C4-2B (cell line): ENCODE measurements around the gene LYRM4.
A peak's percentile ranks its signal among the peaks of the same experiment; 100 is the strongest.

Experiments
- H3K27ac ChIP-seq: fragments of 450-650 bp; 2 replicates; pipeline ENCODE4 v1.5.1; 2017
- CTCF ChIP-seq: fragments of 450-650 bp; conservative IDR thresholded peaks from 2 replicates; pipeline ENCODE4 v1.5.1; 2017; ENCODE audit warnings: mild to moderate bottlenecking
- ZFX ChIP-seq: fragments of 450-650 bp; IDR thresholded peaks from 2 replicates; pipeline ENCODE4 v1.6.1; 2017

The LYRM4 gene

GRCh38 chr6:5215799-5216198 is 45.0 kb downstream of the LYRM4 start:
- H3K27ac ChIP-seq = no peak overlapping the region
- TF ChIP-seq CTCF = no peak

GRCh38 chr6:5215159-5215558 is 45.6 kb downstream of the LYRM4 start:
- no peak overlapping the region for H3K27ac ChIP-seq
- TF ChIP-seq ZFX = no peak
- no peak for TF ChIP-seq CTCF

- no peak for TF ChIP-seq ZFX
- TF ChIP-seq CTCF = peak; percentile 69
- 0 out of 2 replicates have a peak overlapping the region, but pooled peaks have one; percentile 0 for H3K27ac ChIP-seq
Measured at GRCh38 chr6:5214570-5215052, 46.1 kb downstream of the LYRM4 start.

GRCh38 chr6:5213836-5214235 is 46.9 kb downstream of the LYRM4 start:
- no peak overlapping the region for H3K27ac ChIP-seq
- TF ChIP-seq ZFX = no peak
- no peak for TF ChIP-seq CTCF

- no peak for TF ChIP-seq ZFX
- no peak for TF ChIP-seq CTCF
- H3K27ac ChIP-seq = no peak overlapping the region
Measured at GRCh38 chr6:5211492-5211891, 49.3 kb downstream of the LYRM4 start.

GRCh38 chr6:5208471-5208971 is 52.2 kb downstream of the LYRM4 start:
- TF ChIP-seq ZFX (no peak), CTCF (no peak)
- no peak overlapping the region for H3K27ac ChIP-seq

- TF ChIP-seq CTCF = no peak
- no peak for TF ChIP-seq ZFX
Measured at GRCh38 chr6:5208057-5208456, 52.7 kb downstream of the LYRM4 start.

More at GRCh38 chr6:5208057-5208456, 52.7 kb downstream of the LYRM4 start:
- no peak overlapping the region for H3K27ac ChIP-seq
